A673 (cell line): ENCODE data around the gene SKP2. TPM values are rescaled to one million over a fixed set of nuclear protein-coding genes. Genes with fewer than 3 reads are reported as not detected.

Source experiments
- BruUV-seq: library from RNA; stranded (reverse); fragments of 400-500 nt; replicated peaks from 2 replicates; lab custom pipeline; 2021; lab: Mats Ljungman, UMichigan
- CTCF ChIA-PET: fragments of 300-600 bp; sonication (Branson Sonifier 250); formaldehyde crosslinking; loops from one replicate; lab custom pipeline; 2022; ENCODE audit warnings: antibody characterized with exemption; lab: Charles Lee
- POLR2A ChIA-PET: fragments of 300-600 bp; sonication (Branson Sonifier 250); formaldehyde crosslinking; loops from one replicate; lab custom pipeline; 2022; ENCODE audit warnings: antibody characterized with exemption; ENCODE audit not compliant: low non-redundant PET; lab: Charles Lee
- DNase-seq: peaks from one replicate; pipeline ENCODE4 v3.0.0-alpha.2; 2015; ENCODE audit warnings: low spot score
- H3K27ac ChIP-seq: fragments of 200-600 bp; sonication (generic); 2 replicates; pipeline ENCODE4 v1.5.1; 2016; ENCODE audit warnings: mixed run types, low read depth, mild to moderate bottlenecking, mixed read lengths, antibody characterized with exemption, low read length; ENCODE audit not compliant: poor library complexity, severe bottlenecking
- H3K27me3 ChIP-seq: fragments of 200-600 bp; sonication (generic); replicated peaks from 2 replicates; pipeline ENCODE4 v1.6.1; 2017; ENCODE audit warnings: mixed run types, low read depth, mild to moderate bottlenecking, mixed read lengths, antibody characterized with exemption, low read length; ENCODE audit not compliant: insufficient read depth, poor library complexity
- H3K36me3 ChIP-seq: fragments of 200-600 bp; sonication (generic); 2 replicates; pipeline ENCODE4 v1.6.1; 2016; ENCODE audit warnings: mixed run types, mild to moderate bottlenecking, mixed read lengths, antibody characterized with exemption, low read length; ENCODE audit not compliant: insufficient read depth, poor library complexity, severe bottlenecking
- H3K4me1 ChIP-seq: fragments of 200-600 bp; sonication (generic); 2 replicates; pipeline ENCODE4 v1.6.1; 2017; ENCODE audit warnings: mixed run types, mild to moderate bottlenecking, mixed read lengths, antibody characterized with exemption, low read length; ENCODE audit not compliant: insufficient read depth, poor library complexity, severe bottlenecking
- H3K4me3 ChIP-seq: fragments of 200-600 bp; sonication (generic); 2 replicates; pipeline ENCODE4 v1.5.1; 2016; ENCODE audit warnings: low read depth, mixed run types, mild to moderate bottlenecking, mixed read lengths, low read length; ENCODE audit not compliant: poor library complexity, severe bottlenecking
- H3K9me3 ChIP-seq: fragments of 200-600 bp; sonication (generic); 2 replicates; pipeline ENCODE4 v1.6.1; 2016; ENCODE audit warnings: mixed run types, low read depth, mild to moderate bottlenecking, mixed read lengths, antibody characterized with exemption, low read length; ENCODE audit not compliant: poor library complexity, severe bottlenecking
- CTCF ChIP-seq: fragments of 300-800, 200-600 bp; sonication (generic); conservative IDR thresholded peaks from 2 replicates; pipeline ENCODE4 v1.5.1; 2017; ENCODE audit warnings: low read depth, mild to moderate bottlenecking, antibody characterized with exemption, low read length, moderate library complexity, mixed read lengths
- EZH2 ChIP-seq: fragments of 200-600 bp; sonication (generic); IDR thresholded peaks from 2 replicates; pipeline ENCODE4 v1.6.1; 2017; ENCODE audit warnings: borderline replicate concordance, low read depth, mild to moderate bottlenecking, mixed read lengths, antibody characterized with exemption, low read length; ENCODE audit not compliant: poor library complexity, severe bottlenecking
- intact Hi-C: fragments of 100-400 bp; cut with micrococcal nuclease; formaldehyde crosslinking; loops from one replicate; pipeline ENCODE4 v1.10.0; 2022; ENCODE audit not compliant: unreplicated experiment
- total RNA-seq: library from RNA; stranded (reverse); gene quantifications from 2 replicates; pipeline ENCODE4 v1.2.3, GENCODE V29; 2021

Gene SKP2
- total RNA-seq, 1 experiment from 2014 or later: 133 TPM

DNA sequence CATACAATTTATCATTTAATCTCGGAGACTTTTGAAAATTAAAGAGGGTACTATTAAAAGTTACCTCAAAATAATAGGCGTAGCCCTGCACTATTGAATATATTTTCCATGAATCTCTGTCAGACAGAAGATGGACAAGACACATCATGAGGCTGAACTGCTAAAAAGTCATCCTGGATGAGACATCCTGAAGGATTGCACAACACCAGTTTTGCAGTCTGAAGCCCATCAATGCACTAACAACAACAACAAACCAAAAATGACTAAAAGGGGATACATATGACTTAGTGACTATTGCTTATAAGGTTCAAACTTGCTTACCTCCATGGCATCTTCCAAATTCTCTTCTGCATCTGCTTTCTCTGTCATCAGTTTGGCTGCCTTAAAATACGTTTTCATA is 15.9 kb upstream of the SKP2 start:
- no peaks in the 10 kb centered on the region for H3K9me3 ChIP-seq
- no peak for TF ChIP-seq EZH2
- no peak for TF ChIP-seq CTCF
- no TSS peak for BruUV-seq
- no peaks in the 10 kb centered on the region for H3K27me3 ChIP-seq
- DNase-seq: no peak
- no peak overlapping the region for H3K4me3 ChIP-seq
- intact Hi-C loops: no loop called here
- H3K27ac ChIP-seq: no peak overlapping the region
- POLR2A ChIA-PET: no interaction called here
- CTCF ChIA-PET: no interaction called here
- no peaks in the 10 kb centered on the region for H3K36me3 ChIP-seq
- H3K4me1 ChIP-seq: no peaks in the 10 kb centered on the region

DNA sequence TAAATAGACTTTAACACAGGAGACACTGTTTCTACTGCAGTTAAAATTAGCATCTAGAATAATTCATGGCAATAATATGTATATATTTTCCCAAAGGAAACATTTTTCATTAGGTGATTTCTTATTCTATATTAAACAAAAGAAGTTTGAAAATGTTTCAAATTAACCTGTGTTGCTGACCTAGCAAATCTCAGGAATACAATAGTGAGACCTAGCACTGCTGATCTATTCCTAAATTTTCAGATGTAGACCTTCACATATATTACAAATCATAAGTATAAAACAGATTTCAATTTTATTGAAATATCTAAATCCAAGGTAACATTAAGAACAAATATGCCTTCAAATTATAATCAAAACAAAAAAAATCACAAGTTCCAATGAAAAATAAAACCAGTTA is 15.3 kb upstream of the SKP2 start:
- POLR2A ChIA-PET: no interaction called here

GRCh38 chr5:36138900-36139683 is 12.8 kb upstream of the SKP2 start:
- Histone ChIP-seq H3K4me3 (no peak overlapping the region), H3K4me1 (peaks cover 6% of the 10 kb centered on the region), H3K36me3 (no peaks in the 10 kb centered on the region), H3K9me3 (no peaks in the 10 kb centered on the region), H3K27ac (no peak overlapping the region), H3K27me3 (no peaks in the 10 kb centered on the region)
- POLR2A ChIA-PET: no interaction called here
- TF ChIP-seq EZH2 (no peak), CTCF (no peak)
- DNase-seq: no peak
- intact Hi-C loops: no loop called here
- CTCF ChIA-PET: no interaction called here
- BruUV-seq: no TSS peak

More for the DNA sequence above, 15.3 kb upstream of the SKP2 start:
- H3K9me3 ChIP-seq: no peaks in the 10 kb centered on the region
- CTCF ChIA-PET: no interaction called here
- no peak overlapping the region for H3K27ac ChIP-seq
- no peak overlapping the region for H3K4me3 ChIP-seq
- BruUV-seq: no TSS peak
- no peak for DNase-seq
- intact Hi-C loops: no loop called here
- TF ChIP-seq CTCF: no peak
- TF ChIP-seq EZH2: no peak
- no peaks in the 10 kb centered on the region for H3K36me3 ChIP-seq
- H3K27me3 ChIP-seq: no peaks in the 10 kb centered on the region
- no peaks in the 10 kb centered on the region for H3K4me1 ChIP-seq
